HG02938 (cell line): ENCODE data around the gene ANKMY1.
A peak's percentile ranks its signal among the peaks of the same experiment; 100 is the strongest.
"Not testable (repeated sequence)": the region's sequence is repeated elsewhere in the genome, so short reads cannot be mapped to it uniquely, and the experiment has no call there.

Experiments used
- ATAC-seq: cut with Tn5 transposase; IDR thresholded peaks from one replicate; pipeline ENCODE4 v1.9.1; 2021; ENCODE audit warnings: mild to moderate bottlenecking, moderate library complexity; ENCODE audit not compliant: unreplicated experiment

ANKMY1 gene

GRCh38 chr2:240568678-240569522, 11.1 kb upstream of the ANKMY1 start:
- no peak for ATAC-seq

- no peak for ATAC-seq
Observed at GRCh38 chr2:240567872-240568677, 10.3 kb upstream of the ANKMY1 start, which contains the start of gene RNPEPL1. TSS of gene RNPEPL1 (plus strand) at chr2:240568484. CDS start at chr2:240568587, 103 bp downstream.

- ATAC-seq = no peak
Observed at GRCh38 chr2:240567137-240567871, 9.5 kb upstream of the ANKMY1 start.

- ATAC-seq = peak; percentile 31
Observed at GRCh38 chr2:240566203-240567136, 8.7 kb upstream of the ANKMY1 start.

GRCh38 chr2:240565333-240566202, 7.8 kb upstream of the ANKMY1 start:
- ATAC-seq = peak; percentile 31

GRCh38 chr2:240564561-240565332, 7.0 kb upstream of the ANKMY1 start:
- ATAC-seq = no peak

- ATAC-seq = no peak
Observed at GRCh38 chr2:240563951-240564560, 6.3 kb upstream of the ANKMY1 start.

- not testable (repeated sequence) for ATAC-seq
Observed at GRCh38 chr2:240563231-240563630, 5.4 kb upstream of the ANKMY1 start.

GRCh38 chr2:240561325-240561971, 3.7 kb upstream of the ANKMY1 start:
- ATAC-seq = peak; percentile 2

- ATAC-seq = peak; percentile 52
Observed at GRCh38 chr2:240560480-240561324, 2.9 kb upstream of the ANKMY1 start.

- peak; percentile 40 for ATAC-seq
Observed at GRCh38 chr2:240560084-240560479, 2.3 kb upstream of the ANKMY1 start, which contains the start of gene DUSP28. TSS of gene DUSP28 (plus strand) at chr2:240560357. CDS start at chr2:240560685, 328 bp downstream.

- ATAC-seq = no peak
Observed at GRCh38 chr2:240559286-240559685, 1.5 kb upstream of the ANKMY1 start.

GRCh38 chr2:240558236-240558761, 511 bp upstream of the ANKMY1 start:
- no peak for ATAC-seq

- no peak for ATAC-seq
Observed at GRCh38 chr2:240557101-240557751, 562 bp downstream of the ANKMY1 start.

GRCh38 chr2:240556553-240557100, 1.2 kb downstream of the ANKMY1 start:
- ATAC-seq = no peak
